GM12878 (cell line): ENCODE results near the gene ASF1B. TPM values are rescaled to one million over a fixed set of nuclear protein-coding genes. Genes with fewer than 3 reads are reported as not detected.

Experiments
- ATAC-seq: fragments of 200-7000 bp; cut with Tn5 transposase; 3 replicates; pipeline ENCODE4 v1.9.1; 2020; ENCODE audit warnings: mild to moderate bottlenecking, moderate library complexity
- BruUV-seq: library from RNA; stranded (reverse); fragments of 400-500 nt; replicated peaks from 2 replicates; lab custom pipeline; 2021; lab: Mats Ljungman, UMichigan
- CTCF ChIA-PET: fragments of 300-600 bp; sonication (Branson Sonifier 250); formaldehyde crosslinking; extraction: SDS; loops from one replicate; lab custom pipeline; 2021; ENCODE audit warnings: inconsistent platforms; lab: Yijun Ruan, JAX
- POLR2A ChIA-PET: fragments of 350-600 bp; formaldehyde crosslinking; extraction: SDS; loops from one replicate; lab custom pipeline; 2021; ENCODE audit warnings: inconsistent platforms; lab: Charles Lee
- RAD21 ChIA-PET: fragments of 300-600 bp; sonication (Branson Sonifier 250); formaldehyde crosslinking; loops from one replicate; lab custom pipeline; 2023; ENCODE audit warnings: antibody characterized with exemption; ENCODE audit not compliant: unreplicated experiment; lab: Charles Lee
- SMC1A ChIA-PET: fragments of 300-600 bp; sonication (Branson Sonifier 250); formaldehyde crosslinking; loops from one replicate; lab custom pipeline; 2023; ENCODE audit not compliant: unreplicated experiment, uncharacterized antibody; lab: Charles Lee
- DNase-seq: peaks from one replicate; pipeline ENCODE4 v3.0.0-alpha.2; 2011; ENCODE audit warnings: low read depth, low spot score
- FAIRE-seq: peaks from 3 replicates; lab custom pipeline; 2011; peaks lifted over from hg19 to GRCh38; lab: Jason Lieb, UNC
- H2AFZ ChIP-seq: 2 replicates; pipeline ENCODE4 v1.6.0; 2011; ENCODE audit warnings: low read depth, low read length, control low read depth; ENCODE audit not compliant: control insufficient read depth
- H3K27ac ChIP-seq: 2 replicates; pipeline ENCODE4 v1.5.1; 2011; ENCODE audit warnings: control low read depth; ENCODE audit not compliant: control insufficient read depth, insufficient read depth
- H3K27me3 ChIP-seq, 2 experiments: replicated peaks in 1 of 2; 2 replicates each; pipeline versions ENCODE4 v1.6.0 to v1.6.1; 2011; ENCODE audit warnings: low read length in 1 of 2; ENCODE audit not compliant: control insufficient read depth in 2 of 2, insufficient read depth in 2 of 2
- H3K36me3 ChIP-seq, 2 experiments: 2 replicates each; pipeline ENCODE4 v1.5.1; 2011; ENCODE audit warnings: low read length in 1 of 2; ENCODE audit not compliant: control insufficient read depth in 2 of 2, insufficient read depth in 2 of 2
- H3K4me1 ChIP-seq: 2 replicates; pipeline ENCODE4 v1.6.1; 2011; ENCODE audit warnings: mild to moderate bottlenecking, low read length, moderate library complexity, mixed read lengths; ENCODE audit not compliant: control insufficient read depth, insufficient read depth
- H3K4me2 ChIP-seq: 2 replicates; pipeline ENCODE4 v1.6.0; 2011; ENCODE audit warnings: control low read depth; ENCODE audit not compliant: control insufficient read depth, insufficient read depth
- H3K4me3 ChIP-seq: fragments of 200-600 bp; sonication (generic); 2 replicates; pipeline ENCODE4 v1.5.1; 2016
- H3K79me2 ChIP-seq: 2 replicates; pipeline ENCODE4 v1.6.0; 2011; ENCODE audit warnings: low read length; ENCODE audit not compliant: control insufficient read depth, insufficient read depth
- H3K9ac ChIP-seq: 2 replicates; pipeline ENCODE4 v1.8.0; 2011; ENCODE audit warnings: low read length, control low read depth, mixed read lengths; ENCODE audit not compliant: control insufficient read depth, insufficient read depth
- H3K9me3 ChIP-seq: replicated peaks from 3 replicates; pipeline ENCODE4 v1.5.1; 2011; ENCODE audit warnings: mild to moderate bottlenecking, low read length; ENCODE audit not compliant: control insufficient read depth, insufficient read depth
- H4K20me1 ChIP-seq: 2 replicates; pipeline ENCODE4 v1.6.0; 2011; ENCODE audit not compliant: control insufficient read depth, insufficient read depth
- BCL3 ChIP-seq: IDR thresholded peaks from 2 replicates; pipeline ENCODE4 v1.6.1; 2011; ENCODE audit warnings: borderline replicate concordance, low read depth, mild to moderate bottlenecking, moderate library complexity, low read length; ENCODE audit not compliant: insufficient read depth, poor library complexity, severe bottlenecking
- CHD1 ChIP-seq: IDR thresholded peaks from 2 replicates; pipeline ENCODE4 v1.6.1; 2012; ENCODE audit warnings: low read depth, low read length, improper control_type of control experiment
- HCFC1 ChIP-seq: fragments of 150-350 bp; IDR thresholded peaks from 2 replicates; pipeline ENCODE4 v1.6.1; 2014; ENCODE audit warnings: low read length
- IRF5 ChIP-seq: fragments of 450-650 bp; IDR thresholded peaks from 2 replicates; pipeline ENCODE4 v1.6.1; 2017; ENCODE audit warnings: borderline replicate concordance
- MEF2B ChIP-seq: fragments of 450-650 bp; IDR thresholded peaks from 2 replicates; pipeline ENCODE4 v1.6.1; 2018; ENCODE audit warnings: mild to moderate bottlenecking, moderate library complexity; ENCODE audit not compliant: partially characterized antibody, poor library complexity, severe bottlenecking
- MYB ChIP-seq: fragments of 150-350 bp; IDR thresholded peaks from 2 replicates; pipeline ENCODE4 v1.6.1; 2014; ENCODE audit warnings: mild to moderate bottlenecking, low read depth, low read length, borderline replicate concordance
- NFXL1 ChIP-seq: fragments of 450-650 bp; IDR thresholded peaks from 2 replicates; pipeline ENCODE4 v1.6.1; 2017; ENCODE audit warnings: antibody characterized with exemption, mild to moderate bottlenecking, borderline replicate concordance
- POLR2AphosphoS2 ChIP-seq: IDR thresholded peaks from 2 replicates; pipeline ENCODE4 v1.6.1; 2011; ENCODE audit warnings: low read depth, mild to moderate bottlenecking, low read length, improper control_type of control experiment, moderate library complexity
- PRDM15 ChIP-seq: fragments of 450-650 bp; formaldehyde crosslinking; IDR thresholded peaks from 2 replicates; pipeline ENCODE4 v1.4.0; 2020; ENCODE audit warnings: mild to moderate bottlenecking, moderate library complexity
- TCF7 ChIP-seq: IDR thresholded peaks from 2 replicates; pipeline ENCODE4 v1.6.1; 2014; ENCODE audit warnings: antibody characterized with exemption, borderline replicate concordance
- ZZZ3 ChIP-seq: IDR thresholded peaks from 2 replicates; pipeline ENCODE4 v1.6.1; 2011; ENCODE audit warnings: low read depth; ENCODE audit not compliant: control insufficient read depth, insufficient read length
- WGBS: methylation state at CpG from one replicate; pipeline ENCODE4 v1.1.6; 2016; ENCODE audit warnings: low lambda C conversion rate; ENCODE audit not compliant: insufficient replicate concordance, insufficient coverage; ENCODE audit errors: missing lambda C conversion rate; 5-methylcytosine and 5-hydroxymethylcytosine counted together
- in situ Hi-C: fragments of 300-500 bp; cut with MboI; formaldehyde crosslinking; loops from 9 replicates; pipeline ENCODE4 v1.14.3; 2018; ENCODE audit warnings: mixed read lengths
- intact Hi-C: fragments of 100-400 bp; cut with micrococcal nuclease; formaldehyde crosslinking; loops from one replicate; pipeline ENCODE4 v1.14.2; 2022; ENCODE audit not compliant: unreplicated experiment
- polyA plus RNA-seq, 11 experiments: library from polyadenylated mRNA; depleted of rRNA in 4 of 11; unstranded in 6 of 11; stranded (reverse) in 5 of 11; fragments of >200 nt; fragmentation: Nextera tagmentation in 4 of 11; fragmentation: Illumina TruSeq in 1 of 11; extraction: Ambion mirVana in 4 of 11; extraction: Trizol in 1 of 11; gene quantifications; 1 replicate in 1 of 11; 2 replicates in 10 of 11; pipeline versions ENCODE4 v1.2.1 to v1.2.3, GENCODE V29; 2011 to 2016; ENCODE audit warnings: inconsistent platforms in 2 of 11, missing spikeins in 2 of 11, low read depth in 1 of 11
- total RNA-seq, 4 experiments: library from RNA; depleted of rRNA in 3 of 4; stranded (reverse); fragments of >200 nt in 3 of 4; fragmentation: Illumina TruSeq in 1 of 4; extraction: Trizol in 1 of 4; gene quantifications; 2 replicates each; pipeline versions ENCODE4 v1.2.1 to v1.2.3, GENCODE V29; 2013 to 2021

Gene ASF1B
- total and polyA plus RNA-seq, 10 of the 15 experiments (the other 5 are each of a cell fraction or from before 2014, with no cell fraction given), result 10.4 to 217 (median 90.2) TPM

- TF ChIP-seq HCFC1 (no peak), ZZZ3 (no peak), IRF5 (no peak), TCF7 (no peak), CHD1 (no peak)
These were observed 3.6 kb upstream of the ASF1B start (continued) for GRCh38 chr19:14139944-14140343.

- no peak overlapping the region for H3K9ac ChIP-seq
- H4K20me1 ChIP-seq, result no peaks in the 10 kb centered on the region
- 98% methylated on average over 9 of the region's 9 CpGs for WGBS
- H3K79me2 ChIP-seq, result peaks cover 29% of the 10 kb centered on the region
- H3K4me2 ChIP-seq, result no peak overlapping the region
- CTCF ChIA-PET, result interaction anchor here (0.8 to 2.3 kb wide), 4 partner anchors 61 to 342 kb away, joined by 3 to 8 read pairs (median 4); no protein-coding TSS in a partner anchor
- no peak overlapping the region for H3K4me3 ChIP-seq
- POLR2A ChIA-PET, result interaction anchor here (0.8 to 1.4 kb wide), 3 partner anchors 10 to 258 kb away, joined by 3 to 4 read pairs (median 3); no protein-coding TSS in a partner anchor
- no TSS peak for BruUV-seq
- no peak for ATAC-seq
- FAIRE-seq, result no peak
- RAD21 ChIA-PET, result interaction anchor here (2.5 kb wide), 1 partner anchor 57 kb away, joined by 27 read pairs; no protein-coding TSS in a partner anchor
- H3K9me3 ChIP-seq, result no peaks in the 10 kb centered on the region
- TF ChIP-seq PRDM15, result no peak
- TF ChIP-seq MYB, result no peak
- no peak for TF ChIP-seq TCF7
- TF ChIP-seq POLR2AphosphoS2, result no peak
- TF ChIP-seq MEF2B, result no peak
- no peak for TF ChIP-seq BCL3
- TF ChIP-seq NFXL1, result no peak
- in situ Hi-C loops (no loop called here), intact Hi-C loops (loop anchor here (5.0 kb wide), 1 partner anchor 269 kb away; no protein-coding TSS in a partner anchor)
- H3K27me3 ChIP-seq, result no peaks in the 10 kb centered on the region
- 0 out of 2 replicates have a peak, but pooled peaks cover 8% of the 10 kb centered on the region for H3K4me1 ChIP-seq
- SMC1A ChIA-PET, result interaction anchor here (0.6 to 1.3 kb wide), 3 partner anchors 28 to 223 kb away, joined by 3 read pairs; no protein-coding TSS in a partner anchor
- no peak overlapping the region for H3K27ac ChIP-seq
- H2AFZ ChIP-seq, result no peak overlapping the region
- no peak for DNase-seq
- H3K36me3 ChIP-seq, result no peaks in the 10 kb centered on the region
These were observed 2.3 kb upstream of the ASF1B start for GRCh38 chr19:14138576-14139265.
